Superior temporal gyrus (tissue), 1 donor: ENCODE results near the gene GLI1.
"Not testable (repeated sequence)": the region's sequence is repeated elsewhere in the genome, so short reads cannot be mapped to it uniquely, and the experiment has no call there.

Experiments
- DNase-seq: peaks from one replicate; pipeline ENCODE4 v3.0.0-alpha.2; 2016; ENCODE audit errors: extremely low spot score

The GLI1 gene

GRCh38 chr12:57441846-57442427, 17.6 kb upstream of the GLI1 start:
- no peak for DNase-seq

DNA sequence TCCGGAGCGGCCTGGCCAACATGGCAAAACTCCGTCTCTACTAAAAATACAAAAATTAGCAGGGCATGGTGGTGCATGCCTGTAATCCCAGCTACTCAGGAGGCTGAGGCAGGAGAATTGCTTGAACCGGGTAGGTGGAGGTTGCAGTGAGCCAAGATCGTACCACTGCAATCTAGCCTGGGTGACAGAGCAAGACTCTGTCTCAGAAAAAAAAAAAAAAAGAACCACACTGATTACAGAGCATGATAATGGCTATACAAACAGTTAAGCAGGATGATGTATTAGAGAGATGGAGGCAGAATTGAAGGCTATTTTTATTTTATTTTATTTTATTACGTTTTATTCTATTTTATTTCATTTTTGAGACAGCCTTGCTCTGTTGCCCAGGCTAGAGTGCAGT, 15.2 kb upstream of the GLI1 start:
- not testable (repeated sequence) for DNase-seq

DNA sequence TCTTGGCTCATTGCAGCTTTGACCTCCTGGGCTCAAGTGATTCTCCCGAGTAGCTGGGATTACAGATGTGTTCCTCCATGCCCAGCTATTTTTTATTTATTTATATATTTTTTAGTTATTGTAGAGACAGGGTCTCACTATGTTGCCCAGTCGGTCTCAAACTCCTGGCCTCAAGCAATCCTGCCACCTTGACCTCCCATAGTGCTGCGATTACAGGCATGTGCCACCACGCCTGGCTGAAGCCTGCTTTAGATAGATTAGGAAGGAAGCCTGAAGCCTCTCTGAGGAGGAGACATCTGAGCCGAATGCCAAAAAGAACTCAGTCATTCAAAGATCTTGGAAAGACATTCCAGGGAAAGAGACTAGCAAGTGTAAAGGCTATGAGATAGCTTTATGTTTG, 14.8 kb upstream of the GLI1 start:
- no peak for DNase-seq

DNA sequence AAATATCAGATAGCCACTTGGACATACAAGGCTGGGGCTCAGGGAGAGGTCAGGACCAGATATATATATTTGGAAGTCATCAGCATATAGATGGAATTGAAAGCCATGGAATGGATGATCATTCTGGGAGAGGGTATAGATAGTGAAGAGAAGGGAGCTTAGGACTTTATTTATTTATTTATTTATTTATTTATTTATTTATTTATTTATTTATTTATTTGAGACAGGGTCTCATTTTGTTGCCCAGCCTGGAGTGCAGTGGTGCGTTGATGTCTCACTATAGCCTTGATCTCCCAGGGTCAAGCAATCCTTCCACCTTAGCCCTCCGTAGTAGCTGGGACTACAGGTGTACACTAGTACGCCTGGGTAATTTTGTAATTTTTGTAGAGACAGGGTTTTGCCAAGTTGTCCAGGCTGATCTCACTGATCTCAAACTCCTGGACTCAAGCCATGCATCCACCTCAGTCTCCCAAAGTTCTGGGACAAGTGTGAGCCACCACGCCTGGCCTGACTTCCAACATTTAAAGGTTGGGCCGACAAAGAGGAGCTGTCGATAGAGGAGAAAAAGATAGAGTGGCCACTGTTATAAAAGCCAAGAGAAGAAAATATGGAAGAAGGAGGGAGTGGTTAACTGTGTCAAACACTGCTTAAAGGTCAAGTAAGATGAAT, 13.2 kb upstream of the GLI1 start:
- no peak for DNase-seq

GRCh38 chr12:57448669-57449068, 10.9 kb upstream of the GLI1 start:
- no peak for DNase-seq

- DNase-seq = no peak
Observed at GRCh38 chr12:57449375-57449774, 10.2 kb upstream of the GLI1 start.

- no peak for DNase-seq
Observed at GRCh38 chr12:57450057-57450456, 9.5 kb upstream of the GLI1 start.

GRCh38 chr12:57451233-57451778, 8.3 kb upstream of the GLI1 start:
- no peak for DNase-seq

- peak; percentile 76 for DNase-seq
Observed at GRCh38 chr12:57452181-57452936, 7.2 kb upstream of the GLI1 start.

- peak; percentile 85 for DNase-seq
Observed at GRCh38 chr12:57452937-57453509, 6.6 kb upstream of the GLI1 start.

DNA sequence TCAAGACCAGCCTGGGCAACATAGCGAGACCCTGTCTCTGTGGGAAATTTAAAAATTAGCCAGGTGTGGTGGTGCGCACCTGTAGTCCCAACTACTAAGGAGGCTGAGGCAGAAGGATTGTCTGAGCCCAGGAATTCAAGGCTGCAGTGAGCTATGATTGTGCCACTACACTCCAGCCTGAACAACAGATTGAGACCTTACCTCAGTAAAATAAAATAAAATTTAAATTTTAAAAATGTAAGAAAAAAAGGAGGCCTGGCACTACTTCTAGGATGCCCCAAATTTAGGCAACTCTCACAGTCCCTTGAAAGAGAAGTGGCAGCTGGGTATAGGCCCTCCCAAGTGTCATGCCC, 5.4 kb upstream of the GLI1 start:
- DNase-seq = no peak

- no peak for DNase-seq
Observed at GRCh38 chr12:57454566-57455373, 4.8 kb upstream of the GLI1 start, which contains the start of gene INHBE. Gene INHBE (plus strand): TSS chr12:57455307. CDS start chr12:57455537, 230 bp downstream.

DNA sequence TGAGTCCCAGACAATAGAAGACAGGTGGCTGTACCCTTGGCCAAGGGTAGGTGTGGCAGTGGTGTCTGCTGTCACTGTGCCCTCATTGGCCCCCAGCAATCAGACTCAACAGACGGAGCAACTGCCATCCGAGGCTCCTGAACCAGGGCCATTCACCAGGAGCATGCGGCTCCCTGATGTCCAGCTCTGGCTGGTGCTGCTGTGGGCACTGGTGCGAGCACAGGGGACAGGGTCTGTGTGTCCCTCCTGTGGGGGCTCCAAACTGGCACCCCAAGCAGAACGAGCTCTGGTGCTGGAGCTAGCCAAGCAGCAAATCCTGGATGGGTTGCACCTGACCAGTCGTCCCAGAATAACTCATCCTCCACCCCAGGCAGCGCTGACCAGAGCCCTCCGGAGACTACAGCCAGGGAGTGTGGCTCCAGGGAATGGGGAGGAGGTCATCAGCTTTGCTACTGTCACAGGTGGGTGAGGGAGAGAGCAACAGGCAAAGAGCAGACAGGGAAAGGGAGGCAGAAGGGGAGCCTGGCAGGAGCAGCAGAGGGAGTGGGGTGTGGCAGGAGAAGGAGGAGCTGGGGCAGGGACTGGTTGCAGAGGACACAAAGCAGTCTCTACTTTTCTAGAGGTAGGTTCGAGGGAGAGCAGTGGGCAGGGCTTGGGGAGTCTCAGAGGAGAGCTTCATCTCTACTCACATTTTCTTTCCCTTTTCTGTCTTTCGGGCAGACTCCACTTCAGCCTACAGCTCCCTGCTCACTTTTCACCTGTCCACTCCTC, 4.0 kb upstream of the GLI1 start:
- DNase-seq = no peak

GRCh38 chr12:57456145-57456700, 3.4 kb upstream of the GLI1 start:
- peak; percentile 48 for DNase-seq

DNA sequence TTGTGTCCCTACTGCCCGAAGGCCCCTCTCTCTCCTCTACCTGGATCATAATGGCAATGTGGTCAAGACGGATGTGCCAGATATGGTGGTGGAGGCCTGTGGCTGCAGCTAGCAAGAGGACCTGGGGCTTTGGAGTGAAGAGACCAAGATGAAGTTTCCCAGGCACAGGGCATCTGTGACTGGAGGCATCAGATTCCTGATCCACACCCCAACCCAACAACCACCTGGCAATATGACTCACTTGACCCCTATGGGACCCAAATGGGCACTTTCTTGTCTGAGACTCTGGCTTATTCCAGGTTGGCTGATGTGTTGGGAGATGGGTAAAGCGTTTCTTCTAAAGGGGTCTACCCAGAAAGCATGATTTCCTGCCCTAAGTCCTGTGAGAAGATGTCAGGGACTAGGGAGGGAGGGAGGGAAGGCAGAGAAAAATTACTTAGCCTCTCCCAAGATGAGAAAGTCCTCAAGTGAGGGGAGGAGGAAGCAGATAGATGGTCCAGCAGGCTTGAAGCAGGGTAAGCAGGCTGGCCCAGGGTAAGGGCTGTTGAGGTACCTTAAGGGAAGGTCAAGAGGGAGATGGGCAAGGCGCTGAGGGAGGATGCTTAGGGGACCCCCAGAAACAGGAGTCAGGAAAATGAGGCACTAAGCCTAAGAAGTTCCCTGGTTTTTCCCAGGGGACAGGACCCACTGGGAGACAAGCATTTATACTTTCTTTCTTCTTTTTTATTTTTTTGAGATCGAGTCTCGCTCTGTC, 2.7 kb upstream of the GLI1 start:
- DNase-seq = no peak

DNA sequence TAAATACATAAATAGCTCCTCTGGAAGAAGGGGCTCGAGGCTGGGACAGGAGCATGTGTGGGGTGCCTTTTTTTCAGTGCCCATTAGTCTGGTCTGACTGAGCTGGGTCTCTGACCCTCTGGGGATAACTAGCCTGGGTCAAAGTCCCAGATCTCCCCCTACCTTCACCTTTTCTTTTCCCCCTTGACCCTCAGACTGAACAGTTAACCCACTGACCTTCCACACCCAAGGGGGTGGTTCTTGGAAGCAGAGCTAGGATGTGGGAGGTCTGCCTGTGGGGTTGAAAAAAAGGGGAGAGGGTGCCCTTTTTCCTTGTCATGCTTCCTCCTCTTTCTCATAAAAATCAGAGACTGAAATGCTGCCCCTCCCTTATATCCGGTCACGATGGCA, 925 bp upstream of the GLI1 start:
- no peak for DNase-seq

DNA sequence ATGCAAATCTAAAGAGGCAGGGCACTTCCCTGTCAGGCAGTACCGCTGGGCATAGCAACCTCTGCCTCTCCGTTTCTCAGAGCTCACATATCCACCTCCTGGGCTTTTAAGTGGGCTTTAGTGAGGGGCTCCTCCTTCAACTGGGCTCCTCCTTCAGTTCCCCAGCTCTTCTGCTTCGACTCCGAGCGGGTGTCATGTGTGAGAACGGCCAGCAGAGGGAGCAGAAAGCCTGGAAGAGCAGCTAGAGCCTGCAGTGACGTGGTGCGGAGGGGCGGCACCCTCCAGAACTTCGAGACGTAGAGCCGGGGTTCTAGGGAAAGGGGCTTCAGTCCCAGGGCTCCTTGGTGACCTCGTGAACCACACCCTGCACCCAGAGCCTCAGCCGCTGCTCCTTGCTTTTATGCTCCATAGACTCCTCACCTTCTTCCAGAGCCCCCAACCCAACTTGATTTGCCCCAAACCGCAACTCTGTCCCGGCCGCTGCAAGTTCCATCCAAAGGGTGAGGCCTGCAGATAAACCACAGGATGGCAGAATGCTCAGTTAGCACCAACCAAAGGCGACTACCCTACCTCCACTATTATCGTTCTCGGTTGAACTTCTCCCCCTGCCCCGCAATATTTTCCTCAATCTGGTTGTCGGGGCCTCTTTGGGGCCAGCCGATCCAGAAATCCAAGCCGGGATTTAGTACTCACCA, 383 bp upstream of the GLI1 start:
- peak; percentile 97 for DNase-seq

- DNase-seq = no peak
Observed at GRCh38 chr12:57460468-57460784, 841 bp downstream of the GLI1 start.

DNA sequence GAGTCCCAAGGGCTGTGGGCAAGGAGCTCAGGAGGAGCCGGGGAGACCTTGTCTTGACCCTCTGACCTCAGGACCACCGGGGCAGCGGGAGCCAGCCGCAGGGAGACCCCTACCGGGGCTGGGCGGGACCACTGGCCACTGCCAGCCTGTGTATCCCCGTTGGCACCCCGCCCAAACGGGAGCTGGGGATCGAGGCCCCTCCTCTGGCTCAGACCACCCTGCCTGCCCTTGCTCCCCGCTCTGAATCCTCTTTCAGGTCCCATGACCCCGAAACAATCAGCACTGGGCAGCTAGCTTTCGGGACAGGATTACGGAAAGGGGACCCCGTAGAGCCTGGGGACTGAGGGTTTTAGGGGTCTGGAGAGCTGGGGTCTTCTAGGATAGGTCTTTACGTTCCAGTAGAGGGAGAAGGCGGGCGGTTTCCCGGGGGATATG, 1.3 kb downstream of the GLI1 start:
- no peak for DNase-seq
